Cardiac muscle cell (in vitro differentiated cells and primary cell): Measurements from ENCODE around the gene SLC25A21. TPM values are rescaled to one million over a fixed set of nuclear protein-coding genes. Genes with fewer than 3 reads are reported as not detected.

Experiments
- DNase-seq, 2 donors: peaks; one replicate each; pipeline versions ENCODE4 v3.0.0 to v3.0.0-alpha.2; 2010 to 2017; ENCODE audit warnings: low read depth in 1 of 2, low spot score in 1 of 2
- H3K27ac ChIP-seq: fragments of 200-600 bp; sonication (generic); 2 replicates; pipeline ENCODE4 v1.5.1; 2016
- H3K27me3 ChIP-seq: fragments of 200-600 bp; sonication (generic); 2 replicates; pipeline ENCODE4 v1.6.0; 2016; ENCODE audit warnings: control low read depth
- H3K36me3 ChIP-seq: fragments of 200-600 bp; sonication (generic); 2 replicates; pipeline ENCODE4 v1.5.1; 2016; ENCODE audit warnings: control low read depth
- H3K4me1 ChIP-seq: fragments of 200-600 bp; sonication (generic); 2 replicates; pipeline ENCODE4 v1.8.1; 2017; ENCODE audit warnings: low read depth, mild to moderate bottlenecking, mixed run types
- H3K4me3 ChIP-seq: fragments of 200-600 bp; sonication (generic); 2 replicates; pipeline ENCODE4 v1.5.1; 2016; ENCODE audit warnings: mild to moderate bottlenecking
- H3K9me3 ChIP-seq: fragments of 200-600 bp; sonication (generic); 2 replicates; pipeline ENCODE4 v1.5.1; 2017; ENCODE audit warnings: low read depth, mild to moderate bottlenecking, control low read depth
- CTCF ChIP-seq: IDR thresholded peaks from 2 replicates; pipeline ENCODE4 v1.5.1; 2012; ENCODE audit warnings: low read depth, mild to moderate bottlenecking, low read length
- polyA plus RNA-seq: library from polyadenylated mRNA; unstranded; fragments of >200 nt; fragmentation: Nextera tagmentation; extraction: Ambion mirVana; gene quantifications from 2 replicates; pipeline ENCODE4 v1.2.1, GENCODE V29; 2016
- total RNA-seq: library from RNA; depleted of rRNA; stranded (reverse); fragments of >200 nt; gene quantifications from 2 replicates; pipeline ENCODE4 v1.2.3, GENCODE V29; 2016

SLC25A21 gene
- total and polyA plus RNA-seq, 2 experiments from 2014 or later: 0.63 to 8.4 TPM

DNA sequence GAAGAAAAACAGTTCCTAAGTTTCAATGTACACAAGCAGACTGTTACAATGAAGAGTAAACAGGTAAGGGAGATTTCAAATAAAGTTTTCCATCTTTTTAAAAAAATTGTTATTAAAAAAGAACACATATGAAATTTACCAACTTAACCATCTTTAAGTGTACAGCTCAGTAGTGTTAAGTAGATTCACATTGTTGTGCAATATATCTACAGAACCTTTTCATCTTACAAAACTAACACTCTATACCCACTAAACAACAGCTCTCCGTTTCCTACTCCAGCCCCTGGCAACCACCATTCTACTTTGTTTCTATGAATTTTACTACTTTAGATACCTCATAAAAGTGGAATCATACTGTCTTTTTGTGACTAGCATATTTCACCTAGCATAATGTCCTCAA is 139.5 kb downstream of the SLC25A21 start:
- Histone ChIP-seq H3K9me3 (no peaks in the 10 kb centered on the region), H3K4me3 (no peak overlapping the region), H3K36me3 (no peaks in the 10 kb centered on the region), H3K27ac (no peak overlapping the region), H3K4me1 (no peaks in the 10 kb centered on the region), H3K27me3 (no peaks in the 10 kb centered on the region)
- DNase-seq: no peak
- TF ChIP-seq CTCF: no peak

- peaks cover 6% of the 10 kb centered on the region for H3K4me1 ChIP-seq
- H3K4me3 ChIP-seq: no peak overlapping the region
- no peaks in the 10 kb centered on the region for H3K27me3 ChIP-seq
- no peaks in the 10 kb centered on the region for H3K9me3 ChIP-seq
- DNase-seq: no peak
- no peak overlapping the region for H3K27ac ChIP-seq
- H3K36me3 ChIP-seq: no peaks in the 10 kb centered on the region
- TF ChIP-seq CTCF: no peak
Measured at GRCh38 chr14:37027188-37027824, 145.1 kb downstream of the SLC25A21 start.

- H3K4me1 ChIP-seq: peaks cover 6% of the 10 kb centered on the region
- no peak for TF ChIP-seq CTCF
Measured at GRCh38 chr14:37023875-37024565, 148.4 kb downstream of the SLC25A21 start.

GRCh38 chr14:37021390-37021789 is 151.0 kb downstream of the SLC25A21 start:
- Histone ChIP-seq H3K4me1 (peaks cover 6% of the 10 kb centered on the region), H3K9me3 (no peaks in the 10 kb centered on the region), H3K36me3 (no peaks in the 10 kb centered on the region), H3K27ac (no peak overlapping the region), H3K4me3 (no peak overlapping the region), H3K27me3 (no peaks in the 10 kb centered on the region)
- TF ChIP-seq CTCF: no peak
- DNase-seq: no peak

More at GRCh38 chr14:37023875-37024565, 148.4 kb downstream of the SLC25A21 start:
- Histone ChIP-seq H3K36me3 (no peaks in the 10 kb centered on the region), H3K27me3 (no peaks in the 10 kb centered on the region), H3K27ac (no peak overlapping the region), H3K4me3 (no peak overlapping the region), H3K9me3 (no peaks in the 10 kb centered on the region)
- DNase-seq: no peak

DNA sequence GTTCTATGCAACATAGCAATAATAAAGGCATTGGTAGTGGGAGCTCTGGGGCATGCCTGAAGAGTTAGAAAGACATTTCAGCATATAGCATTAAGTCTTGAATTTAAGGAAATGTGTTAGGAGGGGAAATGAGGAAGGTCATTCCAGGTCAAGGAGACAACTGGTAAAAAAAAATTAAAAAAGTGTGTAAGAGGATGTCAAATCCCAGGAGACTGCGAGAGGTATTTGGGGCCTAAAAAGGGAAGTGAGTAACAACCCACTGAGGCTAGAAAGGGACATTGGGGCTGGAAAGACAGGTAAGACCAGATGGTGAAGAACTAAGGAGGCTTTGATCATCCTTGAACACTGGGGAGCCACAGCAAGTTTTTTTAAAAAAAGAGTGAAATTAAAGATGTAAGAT is 152.9 kb downstream of the SLC25A21 start:
- no peak overlapping the region for H3K4me3 ChIP-seq
- H3K27ac ChIP-seq: no peak overlapping the region
- no peaks in the 10 kb centered on the region for H3K4me1 ChIP-seq
- no peaks in the 10 kb centered on the region for H3K9me3 ChIP-seq
- no peak for DNase-seq
- H3K27me3 ChIP-seq: no peaks in the 10 kb centered on the region
- TF ChIP-seq CTCF: no peak
- no peaks in the 10 kb centered on the region for H3K36me3 ChIP-seq
